SU-DHL-6 (cell line): ENCODE measurements around the gene GJA10.

Experiments
- EZH2phosphoT487 ChIP-seq: fragments of 200-600 bp; sonication (generic), shearing (Covaris generic); conservative IDR thresholded peaks from 2 replicates; pipeline ENCODE4 v1.6.1; 2018; ENCODE audit warnings: mild to moderate bottlenecking, antibody characterized with exemption, low read length, moderate library complexity, mixed read lengths
- TF ChIP-seq, protein P1 (sequence below): fragments of 200-600 bp; sonication (generic); IDR thresholded peaks from one replicate; pipeline ENCODE4 v1.5.1; 2017; ENCODE audit warnings: antibody characterized with exemption, mild to moderate bottlenecking, low read length, moderate library complexity; ENCODE audit not compliant: insufficient read depth, poor library complexity, severe bottlenecking

DNA sequence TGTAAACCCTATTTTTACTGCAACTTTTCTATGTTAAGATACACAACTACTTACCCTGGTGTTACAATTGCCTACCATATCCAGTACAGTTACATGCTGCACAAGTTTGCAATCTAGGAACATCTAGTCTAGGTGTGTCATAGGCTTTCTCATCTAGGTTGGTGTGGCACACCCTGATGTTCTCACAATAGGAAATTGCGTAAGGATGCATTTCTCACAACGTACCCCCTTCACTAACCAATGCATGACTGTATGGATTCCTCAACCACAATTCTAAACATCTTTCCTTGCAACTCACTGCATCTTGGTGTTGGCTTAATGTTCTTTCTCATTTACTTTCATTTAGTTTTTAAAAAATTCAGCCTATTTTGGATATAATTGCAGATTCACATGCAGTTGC lies 31.6 kb downstream of the GJA10 start:
- no peak for TF ChIP-seq EZH2phosphoT487
- TF ChIP-seq, protein P1, sequence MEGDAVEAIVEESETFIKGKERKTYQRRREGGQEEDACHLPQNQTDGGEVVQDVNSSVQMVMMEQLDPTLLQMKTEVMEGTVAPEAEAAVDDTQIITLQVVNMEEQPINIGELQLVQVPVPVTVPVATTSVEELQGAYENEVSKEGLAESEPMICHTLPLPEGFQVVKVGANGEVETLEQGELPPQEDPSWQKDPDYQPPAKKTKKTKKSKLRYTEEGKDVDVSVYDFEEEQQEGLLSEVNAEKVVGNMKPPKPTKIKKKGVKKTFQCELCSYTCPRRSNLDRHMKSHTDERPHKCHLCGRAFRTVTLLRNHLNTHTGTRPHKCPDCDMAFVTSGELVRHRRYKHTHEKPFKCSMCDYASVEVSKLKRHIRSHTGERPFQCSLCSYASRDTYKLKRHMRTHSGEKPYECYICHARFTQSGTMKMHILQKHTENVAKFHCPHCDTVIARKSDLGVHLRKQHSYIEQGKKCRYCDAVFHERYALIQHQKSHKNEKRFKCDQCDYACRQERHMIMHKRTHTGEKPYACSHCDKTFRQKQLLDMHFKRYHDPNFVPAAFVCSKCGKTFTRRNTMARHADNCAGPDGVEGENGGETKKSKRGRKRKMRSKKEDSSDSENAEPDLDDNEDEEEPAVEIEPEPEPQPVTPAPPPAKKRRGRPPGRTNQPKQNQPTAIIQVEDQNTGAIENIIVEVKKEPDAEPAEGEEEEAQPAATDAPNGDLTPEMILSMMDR, result no peak
